ENCODE results near the gene LGR6.

LGR6 gene

GRCh38 chr1:202268032-202268431 lies 74.4 kb downstream of the LGR6 start:
- no peak overlapping the region for H3K4me3 ChIP-seq (ENCODE audit: low read length)
- H3K36me3 ChIP-seq (ENCODE audit: control insufficient read depth, insufficient read depth, low read length) = no peaks in the 10 kb centered on the region
- H3K27me3 ChIP-seq (ENCODE audit: control insufficient read depth, insufficient read depth, low read length) = no peaks in the 10 kb centered on the region
- H3K4me1 ChIP-seq (ENCODE audit: control insufficient read depth, insufficient read depth, low read length) = no peaks in the 10 kb centered on the region
- H3K27ac ChIP-seq (ENCODE audit: low read depth, low read length) = no peak overlapping the region
- H3K9ac ChIP-seq (ENCODE audit: low read length) = no peak overlapping the region

GRCh38 chr1:202268817-202269216 lies 75.2 kb downstream of the LGR6 start:
- Histone ChIP-seq H3K27me3 (ENCODE audit: control insufficient read depth, insufficient read depth, low read length) (no peaks in the 10 kb centered on the region), H3K36me3 (ENCODE audit: control insufficient read depth, insufficient read depth, low read length) (no peaks in the 10 kb centered on the region), H3K27ac (ENCODE audit: low read depth, low read length) (no peak overlapping the region), H3K9ac (ENCODE audit: low read length) (no peak overlapping the region), H3K4me1 (ENCODE audit: control insufficient read depth, insufficient read depth, low read length) (no peaks in the 10 kb centered on the region), H3K4me3 (ENCODE audit: low read length) (no peak overlapping the region)

- Histone ChIP-seq H3K9ac (ENCODE audit: low read length) (no peak overlapping the region), H3K36me3 (ENCODE audit: control insufficient read depth, insufficient read depth, low read length) (no peaks in the 10 kb centered on the region), H3K27ac (ENCODE audit: low read depth, low read length) (no peak overlapping the region), H3K27me3 (ENCODE audit: control insufficient read depth, insufficient read depth, low read length) (no peaks in the 10 kb centered on the region), H3K4me1 (ENCODE audit: control insufficient read depth, insufficient read depth, low read length) (no peaks in the 10 kb centered on the region), H3K4me3 (ENCODE audit: low read length) (no peak overlapping the region)
These were observed 77.3 kb downstream of the LGR6 start for GRCh38 chr1:202270871-202271326.

GRCh38 chr1:202272103-202272845 lies 78.7 kb downstream of the LGR6 start:
- no peaks in the 10 kb centered on the region for H3K27me3 ChIP-seq (ENCODE audit: control insufficient read depth, insufficient read depth, low read length)
- no peak overlapping the region for H3K4me3 ChIP-seq (ENCODE audit: low read length)
- H3K36me3 ChIP-seq (ENCODE audit: control insufficient read depth, insufficient read depth, low read length) = no peaks in the 10 kb centered on the region
- H3K4me1 ChIP-seq (ENCODE audit: control insufficient read depth, insufficient read depth, low read length) = no peaks in the 10 kb centered on the region
- H3K27ac ChIP-seq (ENCODE audit: low read depth, low read length) = no peak overlapping the region
- no peak overlapping the region for H3K9ac ChIP-seq (ENCODE audit: low read length)

GRCh38 chr1:202274611-202275010 lies 81.0 kb downstream of the LGR6 start:
- Histone ChIP-seq H3K27me3 (ENCODE audit: control insufficient read depth, insufficient read depth, low read length) (no peaks in the 10 kb centered on the region), H3K9ac (ENCODE audit: low read length) (no peak overlapping the region), H3K27ac (ENCODE audit: low read depth, low read length) (no peak overlapping the region), H3K4me3 (ENCODE audit: low read length) (no peak overlapping the region), H3K36me3 (ENCODE audit: control insufficient read depth, insufficient read depth, low read length) (no peaks in the 10 kb centered on the region), H3K4me1 (ENCODE audit: control insufficient read depth, insufficient read depth, low read length) (no peaks in the 10 kb centered on the region)

- no peak overlapping the region for H3K4me3 ChIP-seq (ENCODE audit: low read length)
- H3K27me3 ChIP-seq (ENCODE audit: control insufficient read depth, insufficient read depth, low read length) = no peaks in the 10 kb centered on the region
- no peaks in the 10 kb centered on the region for H3K36me3 ChIP-seq (ENCODE audit: control insufficient read depth, insufficient read depth, low read length)
- H3K9ac ChIP-seq (ENCODE audit: low read length) = no peak overlapping the region
- H3K4me1 ChIP-seq (ENCODE audit: control insufficient read depth, insufficient read depth, low read length) = no peaks in the 10 kb centered on the region
- no peak overlapping the region for H3K27ac ChIP-seq (ENCODE audit: low read depth, low read length)
These were observed 81.6 kb downstream of the LGR6 start for GRCh38 chr1:202275061-202275770.

- H3K4me1 ChIP-seq (ENCODE audit: control insufficient read depth, insufficient read depth, low read length) = no peaks in the 10 kb centered on the region
- no peak overlapping the region for H3K4me3 ChIP-seq (ENCODE audit: low read length)
- no peak overlapping the region for H3K27ac ChIP-seq (ENCODE audit: low read depth, low read length)
- H3K27me3 ChIP-seq (ENCODE audit: control insufficient read depth, insufficient read depth, low read length) = no peaks in the 10 kb centered on the region
- no peak overlapping the region for H3K9ac ChIP-seq (ENCODE audit: low read length)
- no peaks in the 10 kb centered on the region for H3K36me3 ChIP-seq (ENCODE audit: control insufficient read depth, insufficient read depth, low read length)
These were observed 82.6 kb downstream of the LGR6 start for GRCh38 chr1:202276081-202276715.

GRCh38 chr1:202276920-202277319 lies 83.3 kb downstream of the LGR6 start:
- Histone ChIP-seq H3K27me3 (ENCODE audit: control insufficient read depth, insufficient read depth, low read length) (no peaks in the 10 kb centered on the region), H3K4me1 (ENCODE audit: control insufficient read depth, insufficient read depth, low read length) (no peaks in the 10 kb centered on the region), H3K9ac (ENCODE audit: low read length) (no peak overlapping the region), H3K27ac (ENCODE audit: low read depth, low read length) (no peak overlapping the region), H3K4me3 (ENCODE audit: low read length) (no peak overlapping the region), H3K36me3 (ENCODE audit: control insufficient read depth, insufficient read depth, low read length) (no peaks in the 10 kb centered on the region)

- Histone ChIP-seq H3K9ac (ENCODE audit: low read length) (no peak overlapping the region), H3K4me1 (ENCODE audit: control insufficient read depth, insufficient read depth, low read length) (no peaks in the 10 kb centered on the region), H3K27ac (ENCODE audit: low read depth, low read length) (no peak overlapping the region), H3K4me3 (ENCODE audit: low read length) (no peak overlapping the region), H3K36me3 (ENCODE audit: control insufficient read depth, insufficient read depth, low read length) (no peaks in the 10 kb centered on the region), H3K27me3 (ENCODE audit: control insufficient read depth, insufficient read depth, low read length) (no peaks in the 10 kb centered on the region)
These were observed 85.2 kb downstream of the LGR6 start for GRCh38 chr1:202278751-202279150.

- Histone ChIP-seq H3K9ac (ENCODE audit: low read length) (no peak overlapping the region), H3K27me3 (ENCODE audit: control insufficient read depth, insufficient read depth, low read length) (no peaks in the 10 kb centered on the region), H3K36me3 (ENCODE audit: control insufficient read depth, insufficient read depth, low read length) (no peaks in the 10 kb centered on the region), H3K27ac (ENCODE audit: low read depth, low read length) (no peak overlapping the region), H3K4me1 (ENCODE audit: control insufficient read depth, insufficient read depth, low read length) (no peaks in the 10 kb centered on the region), H3K4me3 (ENCODE audit: low read length) (no peak overlapping the region)
These were observed 86.2 kb downstream of the LGR6 start for GRCh38 chr1:202279806-202280205.

- no peak overlapping the region for H3K27ac ChIP-seq (ENCODE audit: low read depth, low read length)
- no peaks in the 10 kb centered on the region for H3K27me3 ChIP-seq (ENCODE audit: control insufficient read depth, insufficient read depth, low read length)
These were observed 87.0 kb downstream of the LGR6 start for GRCh38 chr1:202280595-202280994.

GRCh38 chr1:202281316-202282024 lies 87.9 kb downstream of the LGR6 start:
- no peaks in the 10 kb centered on the region for H3K27me3 ChIP-seq (ENCODE audit: control insufficient read depth, insufficient read depth, low read length)

More at GRCh38 chr1:202280595-202280994, 87.0 kb downstream of the LGR6 start:
- Histone ChIP-seq H3K9ac (ENCODE audit: low read length) (no peak overlapping the region), H3K4me1 (ENCODE audit: control insufficient read depth, insufficient read depth, low read length) (no peaks in the 10 kb centered on the region), H3K4me3 (ENCODE audit: low read length) (no peak overlapping the region), H3K36me3 (ENCODE audit: control insufficient read depth, insufficient read depth, low read length) (no peaks in the 10 kb centered on the region)

More at GRCh38 chr1:202281316-202282024, 87.9 kb downstream of the LGR6 start:
- Histone ChIP-seq H3K27ac (ENCODE audit: low read depth, low read length) (no peak overlapping the region), H3K4me3 (ENCODE audit: low read length) (no peak overlapping the region), H3K4me1 (ENCODE audit: control insufficient read depth, insufficient read depth, low read length) (no peaks in the 10 kb centered on the region), H3K36me3 (ENCODE audit: control insufficient read depth, insufficient read depth, low read length) (no peaks in the 10 kb centered on the region), H3K9ac (ENCODE audit: low read length) (no peak overlapping the region)
